ENCODE measurements around the gene ANKS1A. TPM values are rescaled to one million over a fixed set of nuclear protein-coding genes. Genes with fewer than 3 reads are reported as not detected.

ANKS1A gene
- total and polyA plus RNA-seq, 2 experiments from 2014 or later = 12.1 to 31.9 TPM

GRCh38 chr6:35084041-35084491, 195.0 kb downstream of the ANKS1A start (continued):
- TF ChIP-seq ZNF331 (CRISPR knock-in tag; IDR thresholded peaks at IDR 0.05; ENCODE audit: low read depth) = no peak
- no peak for TF ChIP-seq REST (IDR thresholded peaks at IDR 0.05; ENCODE audit: unreplicated experiment)
- no peak for TF ChIP-seq ZNF114 (CRISPR knock-in tag; IDR thresholded peaks at IDR 0.05)
- TF ChIP-seq CREB1 (CRISPR knock-in tag; IDR thresholded peaks at IDR 0.05; ENCODE audit: low read depth) = no peak

GRCh38 chr6:35084511-35085203, 195.6 kb downstream of the ANKS1A start:
- Histone ChIP-seq H4K20me1 (replicated peaks; ENCODE audit: insufficient read depth) (no peaks in the 10 kb centered on the region; the same call in 1 of the 2 replicates), H3F3A (replicated peaks; ENCODE audit: low read depth) (no peaks in the 10 kb centered on the region), H3K27ac (ENCODE audit: low read depth) (no peak overlapping the region), H3K4me2 (no peak overlapping the region), H3K9me2 (ENCODE audit: insufficient read depth) (no peaks in the 10 kb centered on the region), H2AFZ (no peak overlapping the region), H3K27me3 (ENCODE audit: insufficient read depth) (no peaks in the 10 kb centered on the region), H3K4me1 (ENCODE audit: insufficient read depth) (no peaks in the 10 kb centered on the region), H3K4me3 (no peak overlapping the region), H3K36me3 (ENCODE audit: insufficient read depth) (peaks cover 3% of the 10 kb centered on the region; the same call in 1 of the 2 replicates), H3K79me2 (replicated peaks; ENCODE audit: insufficient read depth) (no peaks in the 10 kb centered on the region)
- H3K4me1 Mint-ChIP-seq = peaks cover 23% of the 10 kb centered on the region
- H3K27ac Mint-ChIP-seq = no peak overlapping the region
- no peaks in the 10 kb centered on the region for H3K9me3 Mint-ChIP-seq
- ATAC-seq (no peak), DNase-seq (ENCODE audit: low spot score) (no peak)
- H3K4me3 Mint-ChIP-seq = no peak overlapping the region
- H3K27me3 Mint-ChIP-seq (ENCODE audit: insufficient read depth, low read depth, poor library complexity) = peaks cover 13% of the 10 kb centered on the region
- H3K36me3 Mint-ChIP-seq (ENCODE audit: low read depth) = peaks cover 47% of the 10 kb centered on the region
- TF ChIP-seq CREB1 (CRISPR knock-in tag; IDR thresholded peaks at IDR 0.05; ENCODE audit: low read depth) = no peak
- TF ChIP-seq REST (IDR thresholded peaks at IDR 0.05; ENCODE audit: unreplicated experiment) = no peak
- no peak for TF ChIP-seq ZNF114 (CRISPR knock-in tag; IDR thresholded peaks at IDR 0.05)
- no peak for TF ChIP-seq CTCF (conservative IDR thresholded peaks at IDR 0.05; ENCODE audit: low read depth in 2 of 2)
- TF ChIP-seq JUNB (IDR thresholded peaks at IDR 0.05; ENCODE audit: unreplicated experiment) = no peak
- TF ChIP-seq POLR2AphosphoS5 (IDR thresholded peaks at IDR 0.05; ENCODE audit: low read depth) = no peak
- TF ChIP-seq EZH2phosphoT487 (IDR thresholded peaks at IDR 0.05; ENCODE audit: unreplicated experiment) = no peak

All from GM23338 (cell line).